ENCODE results near the gene STAG3. TPM values are rescaled to one million over a fixed set of nuclear protein-coding genes. Genes with fewer than 3 reads are reported as not detected.

The STAG3 gene
- total and polyA plus RNA-seq, 9 of the 15 experiments (the other 6 are each of a cell fraction or from before 2014, with no cell fraction given) = 0.54 to 2.5 (median 1.7) TPM

- TF ChIP-seq ZBTB9 (CRISPR knock-in tag; IDR thresholded peaks at IDR 0.05) (no peak; the same call in 1 of the 2 replicates), HCFC1 (IDR thresholded peaks at IDR 0.05; ENCODE audit: low read depth, low read length) (no peak), SP2 (IDR thresholded peaks at IDR 0.05; ENCODE audit: extremely low read depth, low read depth, low read length, poor library complexity, severe bottlenecking) (peak; percentile 58), PURB (CRISPR knock-in tag; IDR thresholded peaks at IDR 0.05; ENCODE audit: low read depth) (no peak), MED1 (CRISPR knock-in tag; IDR thresholded peaks at IDR 0.05; ENCODE audit: borderline replicate concordance) (no peak), MITF (IDR thresholded peaks at IDR 0.05) (no peak; the same call in 1 of the 2 replicates), CBX3 (IDR thresholded peaks at IDR 0.05; ENCODE audit: borderline replicate concordance in 1 of 2, low read length in 2 of 2) (peak in 1 of 2 experiments; percentile 88; a peak in 1 of 3 replicates), RAD21 (CRISPR knock-in tag; conservative IDR thresholded peaks at IDR 0.05 in 1 of 2, IDR thresholded peaks at IDR 0.05 in 1 of 2) (no peak), FUS (optimal IDR thresholded peaks at IDR 0.05; ENCODE audit: low read depth, low read length) (no peak), HNRNPL (IDR thresholded peaks at IDR 0.05; ENCODE audit: low read depth, low read length) (no peak; the same call in 1 of the 2 replicates), SNRNP70 (optimal IDR thresholded peaks at IDR 0.05; ENCODE audit: low read depth, low read length) (no peak), KDM4B (IDR thresholded peaks at IDR 0.05; ENCODE audit: borderline replicate concordance in 2 of 2, low read depth in 1 of 2) (no peak), KDM5B (IDR thresholded peaks at IDR 0.05; ENCODE audit: insufficient replicate concordance, low read depth, low read length) (no peak), ELF4 (CRISPR knock-in tag; IDR thresholded peaks at IDR 0.05) (no peak), HMGXB4 (CRISPR knock-in tag; IDR thresholded peaks at IDR 0.05) (no peak), FOXJ3 (CRISPR knock-in tag; IDR thresholded peaks at IDR 0.05) (no peak), SRSF7 (optimal IDR thresholded peaks at IDR 0.05; ENCODE audit: low read depth, low read length) (no peak), MLX (CRISPR knock-in tag; conservative IDR thresholded peaks at IDR 0.05) (0 out of 4 replicates have a peak, but pooled peaks of 1 of the 2 experiments have one; percentile 53), USF1 (CRISPR knock-in tag; IDR thresholded peaks at IDR 0.05) (peak; percentile 71), ZNF76 (CRISPR knock-in tag; IDR thresholded peaks at IDR 0.05; ENCODE audit: borderline replicate concordance) (no peak)
Measured at GRCh38 chr7:100177045-100178001, at the start of gene STAG3, which contains the start of gene GPC2 (continued).

Data from K562 (cell line).